HFF-Myc (cell line): Measurements from ENCODE around the gene OR51D1.

Experiments
- DNase-seq: peaks from one replicate; pipeline ENCODE4 v3.0.0-alpha.2; 2011; ENCODE audit warnings: low read depth; ENCODE audit errors: extremely low read depth
- H3K4me3 ChIP-seq: replicated peaks from 2 replicates; pipeline ENCODE4 v1.5.1; 2011; ENCODE audit warnings: low read depth, mild to moderate bottlenecking, control low read depth, low read length
- CTCF ChIP-seq: IDR thresholded peaks from 2 replicates; pipeline ENCODE4 v1.5.1; 2012; ENCODE audit warnings: mild to moderate bottlenecking, low read depth, low read length, control low read depth; ENCODE audit errors: missing control alignments

OR51D1 gene, protein sequence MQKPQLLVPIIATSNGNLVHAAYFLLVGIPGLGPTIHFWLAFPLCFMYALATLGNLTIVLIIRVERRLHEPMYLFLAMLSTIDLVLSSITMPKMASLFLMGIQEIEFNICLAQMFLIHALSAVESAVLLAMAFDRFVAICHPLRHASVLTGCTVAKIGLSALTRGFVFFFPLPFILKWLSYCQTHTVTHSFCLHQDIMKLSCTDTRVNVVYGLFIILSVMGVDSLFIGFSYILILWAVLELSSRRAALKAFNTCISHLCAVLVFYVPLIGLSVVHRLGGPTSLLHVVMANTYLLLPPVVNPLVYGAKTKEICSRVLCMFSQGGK

DNA sequence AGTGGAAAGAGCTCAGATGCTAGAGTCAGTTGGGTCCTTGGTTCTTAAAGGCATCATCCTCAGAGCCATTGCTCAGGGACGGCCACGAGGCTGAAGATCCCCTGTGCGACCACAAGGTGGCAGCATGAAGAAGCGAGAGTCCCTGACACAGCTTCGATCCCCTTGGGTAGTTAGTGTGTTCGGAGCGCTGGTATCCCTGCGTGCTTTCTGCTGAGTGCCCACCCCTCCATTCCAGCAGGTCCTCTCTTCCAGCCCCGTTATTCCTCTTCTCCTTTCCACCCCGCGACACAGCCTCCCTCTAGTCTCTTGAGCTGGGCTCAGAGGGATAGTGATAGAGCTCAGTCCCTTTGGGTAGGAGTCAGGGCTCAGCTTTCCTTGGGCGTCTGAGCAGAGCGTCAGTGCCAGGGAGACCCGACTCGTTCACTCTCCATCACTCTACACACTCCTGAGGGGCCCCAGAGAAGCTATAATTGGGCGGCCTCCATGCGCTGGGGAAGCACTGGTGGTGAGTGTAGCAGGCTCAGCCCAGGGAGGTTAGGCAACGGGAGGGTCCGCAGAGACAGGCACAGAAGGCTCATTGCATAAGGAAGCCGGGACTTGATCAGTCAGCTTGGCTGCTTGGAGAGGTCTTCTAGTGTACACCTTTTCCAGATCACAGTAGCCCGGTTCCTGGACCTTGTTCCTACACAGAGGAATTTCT, at the start of gene OR51D1:
Gene OR51D1, plus strand, starts transcription at position 516 of the 700 bp plus-strand sequence. CDS start 2,314 bp downstream, outside the sequence.
- no peak within 1 kb of the TSS for H3K4me3 ChIP-seq

GRCh38 chr11:4589017-4589416, 48.3 kb upstream of the OR51D1 start:
- TF ChIP-seq CTCF, result no peak
- DNase-seq, result no peak
- no peak overlapping the region for H3K4me3 ChIP-seq

More for the DNA sequence above, at the start of gene OR51D1:
- peak; percentile 90 for TF ChIP-seq CTCF
- DNase-seq, result peak; percentile 22

- TF ChIP-seq CTCF, result no peak
- no peak for DNase-seq
- no peak within 1 kb of the TSS for H3K4me3 ChIP-seq
Observed at GRCh38 chr11:4593739-4594138, 43.5 kb upstream of the OR51D1 start, which contains the start of gene OR52I1. Gene OR52I1 (plus strand): TSS chr11:4594039. CDS start chr11:4594039, 0 bp downstream.

GRCh38 chr11:4605057-4605456, 32.2 kb upstream of the OR51D1 start:
- H3K4me3 ChIP-seq, result no peak overlapping the region
- DNase-seq, result no peak
- no peak for TF ChIP-seq CTCF

DNA sequence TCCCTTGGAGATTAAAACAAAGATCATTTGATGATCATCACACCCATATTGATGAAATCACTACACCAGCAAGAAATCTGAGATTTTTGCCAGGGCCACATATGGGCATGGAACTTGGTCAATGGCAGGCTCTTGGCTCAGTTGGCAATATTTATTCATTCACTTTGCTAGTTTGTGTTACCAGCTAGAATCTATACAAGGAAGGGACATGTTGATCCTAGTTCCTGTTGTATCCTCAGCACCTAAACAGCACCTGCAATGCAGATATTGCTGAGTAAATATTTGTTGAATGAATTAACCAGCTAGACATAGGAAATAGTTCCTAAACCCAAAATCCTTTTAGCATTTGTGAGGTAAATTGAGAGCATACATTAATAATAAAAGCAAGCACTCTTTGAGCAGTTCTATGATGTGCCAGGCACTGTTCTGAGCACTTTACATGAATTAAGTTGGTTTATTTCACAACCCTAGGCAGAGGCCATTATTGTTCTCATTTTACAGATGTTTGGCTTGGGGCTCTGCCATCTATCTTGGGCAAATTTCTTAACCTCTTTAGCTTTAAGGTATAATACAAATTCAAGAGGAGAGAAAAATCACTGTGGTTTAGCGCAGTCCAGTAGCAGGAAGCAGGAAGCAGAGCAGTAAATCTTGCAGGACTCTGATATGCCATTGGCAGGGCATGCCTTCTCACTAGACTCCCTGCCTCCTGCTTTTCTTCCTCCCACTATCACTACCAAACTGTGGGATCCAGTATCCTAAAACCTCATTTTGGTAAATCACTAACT, 30.9 kb upstream of the OR51D1 start:
- no peak overlapping the region for H3K4me3 ChIP-seq
- no peak for TF ChIP-seq CTCF
- DNase-seq, result no peak

GRCh38 chr11:4607096-4607495, 30.2 kb upstream of the OR51D1 start:
- peak overlapping the region; percentile 61 for H3K4me3 ChIP-seq
- no peak for TF ChIP-seq CTCF
- no peak for DNase-seq
